Karpas-422 (cell line): Measurements from ENCODE around the gene MMP17. TPM values are rescaled to one million over a fixed set of nuclear protein-coding genes. Genes with fewer than 3 reads are reported as not detected.

Source experiments
- DNase-seq: peaks from one replicate; pipeline ENCODE4 v3.0.0-alpha.2; 2015
- H2AFZ ChIP-seq: fragments of 200-600 bp; sonication (generic); 2 replicates; pipeline ENCODE4 v1.6.1; 2014; ENCODE audit warnings: antibody characterized with exemption, low read length, mixed read lengths
- H3K27ac ChIP-seq: fragments of 200-600 bp; sonication (generic); 2 replicates; pipeline ENCODE4 v1.5.1; 2014; ENCODE audit warnings: mild to moderate bottlenecking, low read length, moderate library complexity
- H3K27me3 ChIP-seq: fragments of 200-600 bp; sonication (generic); 2 replicates; pipeline ENCODE4 v1.6.1; 2014; ENCODE audit warnings: low read length, mixed read lengths
- H3K36me3 ChIP-seq: fragments of 200-600 bp; sonication (generic); 2 replicates; pipeline ENCODE4 v1.6.1; 2014; ENCODE audit warnings: low read length, mixed read lengths; ENCODE audit not compliant: insufficient read depth
- H3K4me1 ChIP-seq: fragments of 200-600 bp; sonication (generic); 2 replicates; pipeline ENCODE4 v1.6.1; 2014; ENCODE audit warnings: mild to moderate bottlenecking, low read length, mixed read lengths
- H3K4me2 ChIP-seq: fragments of 200-600 bp; sonication (generic); 2 replicates; pipeline ENCODE4 v1.6.1; 2014; ENCODE audit warnings: low read length, low read depth, mild to moderate bottlenecking; ENCODE audit not compliant: poor library complexity, severe bottlenecking
- H3K4me3 ChIP-seq: fragments of 200-600 bp; sonication (generic); 2 replicates; pipeline ENCODE4 v1.5.1; 2014; ENCODE audit warnings: mild to moderate bottlenecking, antibody characterized with exemption, low read length, mixed read lengths
- H3K79me2 ChIP-seq: fragments of 200-600 bp; sonication (generic); 2 replicates; pipeline ENCODE4 v1.6.1; 2014; ENCODE audit warnings: mild to moderate bottlenecking, low read length, mixed read lengths
- H3K9ac ChIP-seq: fragments of 200-600 bp; sonication (generic); 2 replicates; pipeline ENCODE4 v1.6.0; 2014; ENCODE audit warnings: low read length
- H3K9me2 ChIP-seq: fragments of 200-600 bp; sonication (generic), shearing (Covaris generic); replicated peaks from 2 replicates; pipeline ENCODE4 v1.6.0; 2014; ENCODE audit warnings: mild to moderate bottlenecking, low read length, moderate library complexity; ENCODE audit not compliant: insufficient read depth
- H3K9me3 ChIP-seq: fragments of 300-700, 200-600 bp; sonication (generic); 2 replicates; pipeline ENCODE4 v1.6.1; 2014; ENCODE audit warnings: low read length, mixed read lengths
- H4K20me1 ChIP-seq: fragments of 200-600 bp; sonication (generic); 2 replicates; pipeline ENCODE4 v1.6.1; 2014; ENCODE audit warnings: mild to moderate bottlenecking, antibody characterized with exemption, low read length, low read depth; ENCODE audit not compliant: insufficient read depth
- total RNA-seq: library from RNA; depleted of rRNA; stranded (reverse); fragments of >200 nt; shearing (Covaris generic); gene quantifications from 2 replicates; pipeline ENCODE4 v1.2.3, GENCODE V29; 2014; ENCODE audit warnings: low replicate concordance; rRNA removed

MMP17 gene
- total RNA-seq: not detected in 2 replicates

- H3K9me2 ChIP-seq: no peaks in the 10 kb centered on the region
- H4K20me1 ChIP-seq: no peaks in the 10 kb centered on the region
- DNase-seq: no peak
- no peaks in the 10 kb centered on the region for H3K27me3 ChIP-seq
- H3K36me3 ChIP-seq: no peaks in the 10 kb centered on the region
- H3K4me1 ChIP-seq: no peaks in the 10 kb centered on the region
- no peak within 1 kb of the TSS for H3K9ac ChIP-seq
- H3K4me3 ChIP-seq: no peak within 1 kb of the TSS
- no peak within 1 kb of the TSS for H3K27ac ChIP-seq
- no peaks in the 10 kb centered on the region for H3K79me2 ChIP-seq
- H3K4me2 ChIP-seq: no peak within 1 kb of the TSS
- H2AFZ ChIP-seq: no peak within 1 kb of the TSS
- H3K9me3 ChIP-seq: no peaks in the 10 kb centered on the region
Observed at GRCh38 chr12:131827961-131828534, at the start of gene MMP17. Gene MMP17, plus strand, starts transcription at chr12:131828393. Its CDS starts 102 bp downstream, at chr12:131828495.

- Histone ChIP-seq H3K36me3 (peaks cover 28% of the 10 kb centered on the region; the same call in 1 of the 2 replicates), H3K4me1 (no peaks in the 10 kb centered on the region)
Observed at GRCh38 chr12:131779027-131779426, 49.2 kb upstream of the MMP17 start.

GRCh38 chr12:131782061-131782460 lies 46.1 kb upstream of the MMP17 start:
- Histone ChIP-seq H3K27ac (no peak overlapping the region), H3K9me3 (no peaks in the 10 kb centered on the region), H3K9ac (no peak overlapping the region), H3K4me1 (no peaks in the 10 kb centered on the region), H3K79me2 (no peaks in the 10 kb centered on the region), H3K27me3 (no peaks in the 10 kb centered on the region), H3K4me3 (no peak overlapping the region), H3K4me2 (no peak overlapping the region), H2AFZ (no peak overlapping the region), H3K36me3 (peaks cover 18% of the 10 kb centered on the region; the same call in 1 of the 2 replicates), H4K20me1 (no peaks in the 10 kb centered on the region), H3K9me2 (no peaks in the 10 kb centered on the region)
- no peak for DNase-seq

More at GRCh38 chr12:131779027-131779426, 49.2 kb upstream of the MMP17 start:
- H3K27me3 ChIP-seq: no peaks in the 10 kb centered on the region
- H3K4me3 ChIP-seq: no peak overlapping the region
- no peak for DNase-seq
- H3K4me2 ChIP-seq: no peak overlapping the region
- H3K27ac ChIP-seq: no peak overlapping the region
- no peaks in the 10 kb centered on the region for H3K9me2 ChIP-seq
- H3K9ac ChIP-seq: no peak overlapping the region
- 0 out of 2 replicates have a peak, but pooled peaks cover 4% of the 10 kb centered on the region for H3K79me2 ChIP-seq
- H4K20me1 ChIP-seq: no peaks in the 10 kb centered on the region
- no peaks in the 10 kb centered on the region for H3K9me3 ChIP-seq
- no peak overlapping the region for H2AFZ ChIP-seq

GRCh38 chr12:131783915-131784541 lies 44.2 kb upstream of the MMP17 start:
- no peak overlapping the region for H3K9ac ChIP-seq
- H3K9me2 ChIP-seq: no peaks in the 10 kb centered on the region
- H3K36me3 ChIP-seq: peaks cover 11% of the 10 kb centered on the region; the same call in 1 of the 2 replicates
- no peaks in the 10 kb centered on the region for H3K79me2 ChIP-seq
- H4K20me1 ChIP-seq: no peaks in the 10 kb centered on the region
- no peak overlapping the region for H3K4me2 ChIP-seq
- H3K27me3 ChIP-seq: no peaks in the 10 kb centered on the region
- no peak overlapping the region for H3K4me3 ChIP-seq
- no peak overlapping the region for H3K27ac ChIP-seq
- no peak overlapping the region for H2AFZ ChIP-seq
- DNase-seq: no peak
- H3K9me3 ChIP-seq: no peaks in the 10 kb centered on the region
- no peaks in the 10 kb centered on the region for H3K4me1 ChIP-seq

- H3K36me3 ChIP-seq: peaks cover 9% of the 10 kb centered on the region; the same call in 1 of the 2 replicates
- H3K9ac ChIP-seq: no peak overlapping the region
- H3K27me3 ChIP-seq: no peaks in the 10 kb centered on the region
Observed at GRCh38 chr12:131784909-131785762, 43.1 kb upstream of the MMP17 start.

DNA sequence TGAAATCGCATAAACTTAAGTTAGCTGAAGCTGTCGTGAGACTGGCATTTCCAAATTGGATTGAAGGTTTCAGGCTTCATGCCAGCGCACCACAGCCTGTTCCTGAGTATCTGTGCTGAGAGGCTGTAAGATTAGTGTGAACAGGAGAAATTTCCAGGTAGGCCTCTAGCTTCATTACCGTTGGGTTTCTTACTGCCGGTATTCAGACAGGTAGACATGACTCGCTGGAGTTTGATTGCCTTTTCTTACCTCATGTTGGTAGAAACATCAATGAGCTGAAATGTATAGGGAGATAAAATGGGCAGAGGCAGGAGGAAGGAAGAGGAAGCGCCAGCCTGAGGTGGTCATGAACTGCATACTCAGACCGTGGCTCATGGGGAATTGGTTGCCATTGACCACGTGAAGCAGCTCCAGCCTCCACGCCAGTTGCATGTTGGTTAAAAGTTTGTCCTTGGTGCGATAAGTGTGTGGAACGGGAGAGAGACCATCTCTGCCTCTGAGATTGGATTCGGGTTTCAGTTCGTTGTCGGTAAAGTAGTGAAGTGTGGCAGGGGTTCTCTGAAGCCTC lies 42.3 kb upstream of the MMP17 start:
- no peaks in the 10 kb centered on the region for H3K9me3 ChIP-seq
- no peaks in the 10 kb centered on the region for H3K27me3 ChIP-seq
- no peak overlapping the region for H3K9ac ChIP-seq
- no peak for DNase-seq
- H3K4me1 ChIP-seq: no peaks in the 10 kb centered on the region
- no peaks in the 10 kb centered on the region for H3K79me2 ChIP-seq
- no peak overlapping the region for H3K4me2 ChIP-seq
- H3K36me3 ChIP-seq: peaks cover 9% of the 10 kb centered on the region; the same call in 1 of the 2 replicates
- no peak overlapping the region for H3K4me3 ChIP-seq
- no peak overlapping the region for H2AFZ ChIP-seq
- H3K9me2 ChIP-seq: no peaks in the 10 kb centered on the region
- H3K27ac ChIP-seq: no peak overlapping the region
- H4K20me1 ChIP-seq: no peaks in the 10 kb centered on the region

More at GRCh38 chr12:131784909-131785762, 43.1 kb upstream of the MMP17 start:
- H3K27ac ChIP-seq: no peak overlapping the region
- H3K79me2 ChIP-seq: no peaks in the 10 kb centered on the region
- no peaks in the 10 kb centered on the region for H3K9me3 ChIP-seq
- H2AFZ ChIP-seq: no peak overlapping the region
- no peak overlapping the region for H3K4me2 ChIP-seq
- no peak for DNase-seq
- no peaks in the 10 kb centered on the region for H3K4me1 ChIP-seq
- no peak overlapping the region for H3K4me3 ChIP-seq
- H4K20me1 ChIP-seq: no peaks in the 10 kb centered on the region
- no peaks in the 10 kb centered on the region for H3K9me2 ChIP-seq

- Histone ChIP-seq H3K27ac (no peak overlapping the region), H4K20me1 (no peaks in the 10 kb centered on the region), H3K79me2 (no peaks in the 10 kb centered on the region), H3K9me3 (no peaks in the 10 kb centered on the region), H3K27me3 (no peaks in the 10 kb centered on the region), H3K9me2 (no peaks in the 10 kb centered on the region), H3K4me3 (no peak overlapping the region), H3K36me3 (peaks cover 8% of the 10 kb centered on the region; the same call in 1 of the 2 replicates), H3K4me1 (no peaks in the 10 kb centered on the region), H2AFZ (no peak overlapping the region), H3K9ac (no peak overlapping the region), H3K4me2 (no peak overlapping the region)
- DNase-seq: no peak
Observed at GRCh38 chr12:131786331-131786730, 41.9 kb upstream of the MMP17 start.
